Measurements from ENCODE around the gene HAPLN2.

The HAPLN2 gene

GRCh38 chr1:156571261-156571852, 47.9 kb upstream of the HAPLN2 start (continued):
- no peak for TF ChIP-seq HIC1 (tag by site-specific recombination; IDR thresholded peaks at IDR 0.05)
- no peak for TF ChIP-seq GLI4 (tag by site-specific recombination; IDR thresholded peaks at IDR 0.05)
- no peak for TF ChIP-seq MEIS1 (CRISPR knock-in tag; IDR thresholded peaks at IDR 0.05; ENCODE audit: borderline replicate concordance)
- no peak for TF ChIP-seq ZNF169 (tag by site-specific recombination; IDR thresholded peaks at IDR 0.05)
- no peak for TF ChIP-seq ZNF645 (tag by site-specific recombination; IDR thresholded peaks at IDR 0.05)
- TF ChIP-seq ZBTB21 (tag by site-specific recombination; IDR thresholded peaks at IDR 0.05), result no peak
- TF ChIP-seq ZNF112 (tag by site-specific recombination; IDR thresholded peaks at IDR 0.05), result no peak
- TF ChIP-seq ZNF677 (tag by site-specific recombination; IDR thresholded peaks at IDR 0.05), result no peak
- TF ChIP-seq ZNF488 (tag by site-specific recombination; IDR thresholded peaks at IDR 0.05), result no peak
- TF ChIP-seq ZNF350 (tag by site-specific recombination; IDR thresholded peaks at IDR 0.05), result no peak
- TF ChIP-seq ZNF18 (tag by site-specific recombination; IDR thresholded peaks at IDR 0.05), result no peak
- no peak for TF ChIP-seq ZNF747 (tag by site-specific recombination; IDR thresholded peaks at IDR 0.05)
- TF ChIP-seq ZNF148 (tag by site-specific recombination; IDR thresholded peaks at IDR 0.05; ENCODE audit: borderline replicate concordance), result no peak
- no peak for TF ChIP-seq GFI1B (tag by site-specific recombination; IDR thresholded peaks at IDR 0.05)
- TF ChIP-seq PRDM2 (tag by site-specific recombination; IDR thresholded peaks at IDR 0.05; ENCODE audit: borderline replicate concordance), result no peak
- peak; percentile 96 for TF ChIP-seq ATF2 (tag by site-specific recombination; IDR thresholded peaks at IDR 0.05; ENCODE audit: low read depth)
- no peak for TF ChIP-seq ZFP37 (tag by site-specific recombination; IDR thresholded peaks at IDR 0.05)
- peak; percentile 60; the same call in 1 of the 2 replicates for TF ChIP-seq ZNF600 (tag by site-specific recombination; IDR thresholded peaks at IDR 0.05)
- TF ChIP-seq GLIS2 (tag by site-specific recombination; IDR thresholded peaks at IDR 0.05), result no peak
- TF ChIP-seq ZNF549 (tag by site-specific recombination; IDR thresholded peaks at IDR 0.05), result no peak
- TF ChIP-seq ZNF654 (tag by site-specific recombination; IDR thresholded peaks at IDR 0.05; ENCODE audit: low read depth), result no peak
- TF ChIP-seq ZNF707 (tag by site-specific recombination; IDR thresholded peaks at IDR 0.05), result no peak
- TF ChIP-seq ZNF292 (tag by site-specific recombination; IDR thresholded peaks at IDR 0.05; ENCODE audit: borderline replicate concordance, low read depth), result no peak
- peak; percentile 56 for TF ChIP-seq FEZF1 (tag by site-specific recombination; IDR thresholded peaks at IDR 0.05)
